Thyroid gland (tissue), 4 donors: Measurements from ENCODE around the gene ADCY5.

ENCODE experiments used
- POLR2A ChIP-seq, 2 donors: fragments of 450-650 bp; IDR thresholded peaks; one replicate each; pipeline ENCODE4 v1.6.1; 2017; ENCODE audit warnings: antibody characterized with exemption in 2 of 2, mild to moderate bottlenecking in 2 of 2, moderate library complexity in 1 of 2
- TF ChIP-seq, protein P1 (sequence below), 6 experiments: fragments of 200-600 bp in 3 of 6; fragments of 450-650 bp in 3 of 6; sonication (generic) in 3 of 6; IDR thresholded peaks; one replicate each; pipeline ENCODE4 v1.5.1; 2016 to 2019; ENCODE audit warnings: antibody characterized with exemption in 6 of 6, mild to moderate bottlenecking in 2 of 6, inconsistent platforms in 1 of 6, moderate library complexity in 1 of 6

DNA sequence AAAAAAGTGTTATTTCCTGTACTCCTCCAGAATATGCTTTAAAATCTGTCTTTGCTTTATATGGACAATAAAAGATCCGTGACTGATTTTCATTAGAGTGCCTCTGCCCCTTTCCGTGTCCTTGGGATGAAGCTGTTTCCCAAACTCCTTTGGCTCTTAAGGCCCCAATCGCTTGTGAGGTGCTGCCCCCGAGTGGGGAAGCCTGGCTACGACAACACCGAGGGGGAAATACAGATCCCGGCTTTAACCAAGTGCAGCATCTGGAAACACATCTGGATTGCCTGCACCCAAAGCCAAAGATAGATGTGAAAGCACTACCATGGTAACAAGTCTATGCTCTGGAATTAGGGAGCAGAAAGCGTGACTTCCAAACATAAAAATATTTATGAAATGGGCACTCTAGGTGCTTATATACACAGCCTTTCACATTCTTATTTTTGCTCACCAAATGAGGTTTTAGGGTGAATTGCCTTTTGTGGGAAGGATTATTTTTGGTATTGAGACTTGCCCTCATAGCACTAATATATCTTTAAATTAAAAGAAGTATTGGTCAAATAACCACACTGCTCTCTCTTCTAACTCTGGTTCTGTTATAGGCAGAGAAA lies 40.6 kb upstream of the ADCY5 start:
- no peak for TF ChIP-seq POLR2A (IDR thresholded peaks at IDR 0.05)
- TF ChIP-seq, protein P1, sequence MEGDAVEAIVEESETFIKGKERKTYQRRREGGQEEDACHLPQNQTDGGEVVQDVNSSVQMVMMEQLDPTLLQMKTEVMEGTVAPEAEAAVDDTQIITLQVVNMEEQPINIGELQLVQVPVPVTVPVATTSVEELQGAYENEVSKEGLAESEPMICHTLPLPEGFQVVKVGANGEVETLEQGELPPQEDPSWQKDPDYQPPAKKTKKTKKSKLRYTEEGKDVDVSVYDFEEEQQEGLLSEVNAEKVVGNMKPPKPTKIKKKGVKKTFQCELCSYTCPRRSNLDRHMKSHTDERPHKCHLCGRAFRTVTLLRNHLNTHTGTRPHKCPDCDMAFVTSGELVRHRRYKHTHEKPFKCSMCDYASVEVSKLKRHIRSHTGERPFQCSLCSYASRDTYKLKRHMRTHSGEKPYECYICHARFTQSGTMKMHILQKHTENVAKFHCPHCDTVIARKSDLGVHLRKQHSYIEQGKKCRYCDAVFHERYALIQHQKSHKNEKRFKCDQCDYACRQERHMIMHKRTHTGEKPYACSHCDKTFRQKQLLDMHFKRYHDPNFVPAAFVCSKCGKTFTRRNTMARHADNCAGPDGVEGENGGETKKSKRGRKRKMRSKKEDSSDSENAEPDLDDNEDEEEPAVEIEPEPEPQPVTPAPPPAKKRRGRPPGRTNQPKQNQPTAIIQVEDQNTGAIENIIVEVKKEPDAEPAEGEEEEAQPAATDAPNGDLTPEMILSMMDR (IDR thresholded peaks at IDR 0.05): peak; percentile 52 to 84 (median 68)
